NT2/D1 (cell line): ENCODE results near the gene CLCNKB.

Experiments used
- SUZ12 ChIP-seq: IDR thresholded peaks from 2 replicates; pipeline ENCODE4 v1.6.1; 2011; ENCODE audit not compliant: insufficient read length, insufficient read depth; ENCODE audit errors: extremely low read depth
- YY1 ChIP-seq: IDR thresholded peaks from 2 replicates; pipeline ENCODE4 v1.6.1; 2011; ENCODE audit not compliant: insufficient read length, insufficient read depth
- ZNF274 ChIP-seq: IDR thresholded peaks from 2 replicates; pipeline ENCODE4 v1.6.1; 2011; ENCODE audit warnings: mild to moderate bottlenecking, low read depth, low read length

- no peak for TF ChIP-seq YY1
- no peak for TF ChIP-seq ZNF274
- TF ChIP-seq SUZ12 = no peak
These were observed 22.7 kb downstream of the CLCNKB start for GRCh38 chr1:16066245-16066644.
